Measurements from ENCODE around the gene DNAAF8.

DNA sequence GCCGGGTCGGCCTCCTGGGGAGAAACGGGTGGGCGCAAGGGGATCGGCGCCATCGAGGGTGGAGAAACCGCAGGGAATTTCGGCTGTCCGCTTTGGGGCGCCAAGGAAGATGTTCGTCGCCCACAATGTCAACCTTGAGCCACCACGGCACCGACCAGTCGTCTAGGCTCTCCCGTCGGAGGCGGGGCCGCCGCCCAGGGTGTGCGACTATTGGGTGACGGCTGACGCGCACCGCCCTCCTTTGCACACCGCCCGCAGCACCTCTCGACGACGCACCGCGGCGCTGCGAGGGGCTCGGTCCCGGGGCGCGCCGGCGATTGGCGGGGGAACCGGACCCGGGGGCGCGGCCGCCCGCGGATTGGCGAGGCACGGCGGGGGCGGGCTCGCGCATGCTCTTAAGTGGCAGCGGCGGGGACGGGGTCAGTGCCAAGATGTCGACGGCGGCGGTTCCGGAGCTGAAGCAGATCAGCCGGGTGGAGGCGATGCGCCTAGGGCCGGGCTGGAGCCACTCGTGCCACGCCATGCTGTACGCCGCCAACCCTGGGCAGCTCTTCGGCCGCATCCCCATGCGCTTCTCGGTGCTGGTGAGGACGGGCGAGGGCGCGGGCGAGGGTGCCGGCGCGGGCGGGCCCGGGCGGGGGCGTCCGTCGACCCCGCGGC is 40.9 kb upstream of the DNAAF8 start, which contains the start of gene NUDT16L1:
- TF ChIP-seq CTCF (IDR thresholded peaks at IDR 0.05) (peak in 3 of 6 experiments; percentile 22 to 33 (median 31)), POLR2A (IDR thresholded peaks at IDR 0.05) (peak; percentile 33 to 80)

Data from adrenal gland (tissue), 5 donors.